SK-N-MC (cell line): Measurements from ENCODE around the gene TLE6.

Experiments
- DNase-seq: peaks from one replicate; pipeline ENCODE4 v3.0.0-alpha.2; 2011; ENCODE audit warnings: low read depth, low spot score
- H3K27ac ChIP-seq: fragments of 200-600 bp; sonication (generic); 2 replicates; pipeline ENCODE4 v1.5.1; 2016; ENCODE audit warnings: mixed run types
- H3K36me3 ChIP-seq: fragments of 200-600 bp; sonication (generic); 2 replicates; pipeline ENCODE4 v1.6.1; 2017; ENCODE audit warnings: antibody characterized with exemption, low read length, mixed read lengths; ENCODE audit not compliant: insufficient read depth
- H3K4me3 ChIP-seq: fragments of 200-600 bp; sonication (generic); 2 replicates; pipeline ENCODE4 v1.5.1; 2016
- H3K9ac ChIP-seq: fragments of 200-600 bp; sonication (generic); 2 replicates; pipeline ENCODE4 v1.8.0; 2017; ENCODE audit warnings: mixed run types, mixed read lengths; ENCODE audit not compliant: insufficient read length
- H3K9me3 ChIP-seq: fragments of 200-600 bp; sonication (generic); 2 replicates; pipeline ENCODE4 v1.6.1; 2017; ENCODE audit warnings: low read depth, mild to moderate bottlenecking, antibody characterized with exemption, low read length, moderate library complexity, mixed read lengths
- EZH2 ChIP-seq: fragments of 200-600 bp; sonication (generic); IDR thresholded peaks from one replicate; pipeline ENCODE4 v1.6.1; 2017; ENCODE audit warnings: antibody characterized with exemption
- FOXP2 ChIP-seq: optimal IDR thresholded peaks from 2 replicates; pipeline ENCODE3; 2011; ENCODE audit warnings: mild to moderate bottlenecking, moderate library complexity; ENCODE audit not compliant: insufficient read depth; ENCODE audit errors: extremely low read length, control extremely low read depth
- POLR2AphosphoS5 ChIP-seq: IDR thresholded peaks from 2 replicates; pipeline ENCODE4 v1.6.1; 2012; ENCODE audit warnings: mild to moderate bottlenecking, low read depth, low read length, borderline replicate concordance

The TLE6 gene

GRCh38 chr19:3041761-3042620 is 64.6 kb downstream of the TLE6 start:
- H3K9me3 ChIP-seq: no peaks in the 10 kb centered on the region
- peak overlapping the region; percentile 82 for H3K9ac ChIP-seq
- peak; percentile 30; the same call in 1 of the 2 replicates for TF ChIP-seq POLR2AphosphoS5
- TF ChIP-seq EZH2: no peak
- DNase-seq: no peak
- peak overlapping the region; percentile 73 for H3K4me3 ChIP-seq
- H3K36me3 ChIP-seq: no peaks in the 10 kb centered on the region
- H3K27ac ChIP-seq: peak overlapping the region; percentile 95

GRCh38 chr19:3042621-3043267 is 65.4 kb downstream of the TLE6 start:
- Histone ChIP-seq H3K27ac (peak overlapping the region; percentile 95), H3K36me3 (no peaks in the 10 kb centered on the region), H3K4me3 (peak overlapping the region; percentile 58), H3K9me3 (no peaks in the 10 kb centered on the region), H3K9ac (peak overlapping the region; percentile 55)
- no peak for DNase-seq
- TF ChIP-seq FOXP2 (no peak), POLR2AphosphoS5 (no peak), EZH2 (no peak)
